Right cardiac atrium (tissue), 5 donors: ENCODE data around the gene SKA2. TPM values are rescaled to one million over a fixed set of nuclear protein-coding genes. Genes with fewer than 3 reads are reported as not detected.
"Not testable (repeated sequence)": the region's sequence is repeated elsewhere in the genome, so short reads cannot be mapped to it uniquely, and the experiment has no call there.

Experiments used
- ATAC-seq, 2 donors: fragments of 200-7000 bp; cut with Tn5 transposase; one replicate each; pipeline versions ENCODE4 v1.8.0 to v1.9.1; 2020; ENCODE audit warnings: moderate library complexity in 2 of 2, mild to moderate bottlenecking in 1 of 2
- DNase-seq, 3 donors: peaks; one replicate each; pipeline ENCODE4 v3.0.0-alpha.2; 2020
- H3K27ac ChIP-seq: one replicate; pipeline ENCODE4 v1.5.1; 2013; ENCODE audit warnings: mild to moderate bottlenecking, low read length, control low read depth, moderate library complexity
- H3K27me3 ChIP-seq: one replicate; pipeline ENCODE4 v1.6.1; 2013; ENCODE audit not compliant: control insufficient read depth, insufficient read depth
- H3K4me1 ChIP-seq: one replicate; pipeline ENCODE4 v1.6.1; 2013; ENCODE audit warnings: low read length; ENCODE audit not compliant: control insufficient read depth, insufficient read depth
- H3K4me3 ChIP-seq: one replicate; pipeline ENCODE4 v1.5.1; 2013; ENCODE audit warnings: low read length, control low read depth
- H3K9me3 ChIP-seq: one replicate; pipeline ENCODE4 v1.6.1; 2013; ENCODE audit warnings: low read length; ENCODE audit not compliant: control insufficient read depth
- WGBS: extraction: QIAGEN DNeasy Blood & Tissue Kit; methylation state at CpG from one replicate; pipeline ENCODE4 v1.1.7; 2013; 5-methylcytosine and 5-hydroxymethylcytosine counted together
- intact Hi-C, 4 donors: fragments of 100-400 bp; cut with DNase I; formaldehyde crosslinking; loops; one replicate each; pipeline versions ENCODE4 v1.11.0 to v1.14.0; 2022 to 2023
- long read RNA-seq, 4 donors: library from polyadenylated mRNA; unstranded; transcript quantifications; one replicate each; pipeline ENCODE4 v2.0.0, GENCODE V29; 2020 to 2021
- polyA plus RNA-seq: library from polyadenylated mRNA; stranded (reverse); fragments of 200-250 nt; gene quantifications from one replicate; pipeline ENCODE4 v1.2.3, GENCODE V29; 2013
- total RNA-seq, 4 donors: library from RNA; stranded (reverse); fragmentation: NEBNext Ultra II Directional; extraction: Animal tissue kit (Norgen Biotek cat#: 25700); gene quantifications; one replicate each; pipeline ENCODE4 v1.2.1, GENCODE V29; 2021
- donor health status: healthy with polysubstance abuse.
- donor health status: DM: no; HTN: yes; CAD: no.
- donor health status: DM: no; HTN: no; CAD: no.
- donor health status: DM: no; HTN: yes; CAD: no; lungs with severe emphysema.
- donor health status: DM: yes; HTN: yes; CAD: no.

Gene SKA2
- total RNA-seq (10 to 100 TPM; 29.9 to 44.5 (median 31.9) TPM), polyA plus RNA-seq (38.0 TPM)
- long read RNA-seq, donor 1, transcript SKA2-201 (4 exons, 2,798 nt) = major isoform, 12 of 29 reads
- long read RNA-seq, donor 1, partial matches to known transcripts = 0 of 29 reads
- long read RNA-seq, donor 1, other reads (novel, unspliced or antisense) = 4 of 29 reads
- long read RNA-seq, donor 2, partial matches to known transcripts = 0 of 4 reads
- long read RNA-seq, donor 2, other reads (novel, unspliced or antisense) = 1 of 4 reads
- long read RNA-seq, donor 3, transcript SKA2-201 (4 exons, 2,798 nt) = major isoform, 40 of 73 reads
- long read RNA-seq, donor 3, transcript SKA2-206 (3 exons, 595 nt) = minor isoform, 18 of 73 reads
- long read RNA-seq, donor 3, partial matches to known transcripts = 4 of 73 reads
- long read RNA-seq, donor 3, other reads (novel, unspliced or antisense) = 5 of 73 reads
- long read RNA-seq, donor 4, transcript SKA2-201 (4 exons, 2,798 nt) = major isoform, 7 of 13 reads
- long read RNA-seq, donor 4, partial matches to known transcripts = 1 of 13 reads
- long read RNA-seq, donor 4, other reads (novel, unspliced or antisense) = 0 of 13 reads

GRCh38 chr17:59154721-59155438 is at the start of gene SKA2:
Gene SKA2, minus strand, starts transcription at chr17:59155186. Its CDS starts 23 bp downstream, at chr17:59155163.
- Histone ChIP-seq H3K27me3 (no peaks in the 10 kb centered on the region), H3K27ac (peak within 1 kb of the TSS; percentile 93), H3K4me3 (peak within 1 kb of the TSS; percentile 97), H3K9me3 (no peaks in the 10 kb centered on the region), H3K4me1 (no peaks in the 10 kb centered on the region)
- peak; percentile 96 to 98 (median 97) for DNase-seq
- peak; percentile 98 to 99 for ATAC-seq
- WGBS = under 1% methylated on average over 39 of the region's 39 CpGs
- intact Hi-C loops = no loop called here

- 96% methylated on average over 1 of the region's 1 CpG for WGBS
Measured at GRCh38 chr17:59202320-59202719, 47.3 kb upstream of the SKA2 start.

GRCh38 chr17:59199398-59199797 is 44.4 kb upstream of the SKA2 start:
- H3K9me3 ChIP-seq = no peaks in the 10 kb centered on the region
- H3K4me3 ChIP-seq = no peak overlapping the region
- intact Hi-C loops = no loop called here
- H3K27me3 ChIP-seq = no peaks in the 10 kb centered on the region
- H3K27ac ChIP-seq = no peak overlapping the region
- DNase-seq (no peak), ATAC-seq (no peak)
- no peaks in the 10 kb centered on the region for H3K4me1 ChIP-seq
- WGBS = 94% methylated on average over 4 of the region's 4 CpGs

More at GRCh38 chr17:59202320-59202719, 47.3 kb upstream of the SKA2 start:
- ATAC-seq = no peak
- Histone ChIP-seq H3K4me1 (no peaks in the 10 kb centered on the region), H3K27me3 (no peaks in the 10 kb centered on the region), H3K4me3 (no peak overlapping the region), H3K27ac (no peak overlapping the region), H3K9me3 (no peaks in the 10 kb centered on the region)
- no peak for DNase-seq
- intact Hi-C loops = no loop called here

GRCh38 chr17:59193336-59193862 is 38.4 kb upstream of the SKA2 start:
- H3K27me3 ChIP-seq = no peaks in the 10 kb centered on the region
- WGBS = 93% methylated on average over 3 of the region's 3 CpGs
- no peak for ATAC-seq

GRCh38 chr17:59190806-59191205 is 35.8 kb upstream of the SKA2 start:
- H3K4me1 ChIP-seq = no peaks in the 10 kb centered on the region
- no peak overlapping the region for H3K27ac ChIP-seq
- H3K4me3 ChIP-seq = no peak overlapping the region
- intact Hi-C loops = no loop called here
- no peaks in the 10 kb centered on the region for H3K9me3 ChIP-seq
- 93% methylated on average over 2 of the region's 2 CpGs for WGBS
- ATAC-seq (no peak), DNase-seq (no peak)
- no peaks in the 10 kb centered on the region for H3K27me3 ChIP-seq

More at GRCh38 chr17:59193336-59193862, 38.4 kb upstream of the SKA2 start:
- intact Hi-C loops = no loop called here
- H3K4me3 ChIP-seq = no peak overlapping the region
- H3K27ac ChIP-seq = no peak overlapping the region
- no peak for DNase-seq
- H3K4me1 ChIP-seq = no peaks in the 10 kb centered on the region
- H3K9me3 ChIP-seq = no peaks in the 10 kb centered on the region

- H3K27ac ChIP-seq = no peak overlapping the region
- no peak overlapping the region for H3K4me3 ChIP-seq
- H3K9me3 ChIP-seq = no peaks in the 10 kb centered on the region
- H3K27me3 ChIP-seq = no peaks in the 10 kb centered on the region
- H3K4me1 ChIP-seq = no peaks in the 10 kb centered on the region
- 98% methylated on average over 3 of the region's 3 CpGs for WGBS
- intact Hi-C loops = no loop called here
- no peak for DNase-seq
- no peak for ATAC-seq
Measured at GRCh38 chr17:59186850-59187249, 31.9 kb upstream of the SKA2 start.

- no peaks in the 10 kb centered on the region for H3K9me3 ChIP-seq
Measured at GRCh38 chr17:59185997-59186396, 31.0 kb upstream of the SKA2 start.

GRCh38 chr17:59181481-59181880 is 26.5 kb upstream of the SKA2 start:
- Histone ChIP-seq H3K4me3 (no peak overlapping the region), H3K27ac (no peak overlapping the region), H3K4me1 (no peaks in the 10 kb centered on the region), H3K9me3 (no peaks in the 10 kb centered on the region), H3K27me3 (no peaks in the 10 kb centered on the region)
- intact Hi-C loops = no loop called here
- ATAC-seq (no peak), DNase-seq (no peak)
- 96% methylated on average over 9 of the region's 9 CpGs for WGBS

More at GRCh38 chr17:59185997-59186396, 31.0 kb upstream of the SKA2 start:
- no peaks in the 10 kb centered on the region for H3K27me3 ChIP-seq
- H3K4me3 ChIP-seq = no peak overlapping the region
- H3K27ac ChIP-seq = no peak overlapping the region
- no peaks in the 10 kb centered on the region for H3K4me1 ChIP-seq
- no peak for ATAC-seq
- DNase-seq = no peak
- intact Hi-C loops = no loop called here

GRCh38 chr17:59180626-59181025 is 25.6 kb upstream of the SKA2 start:
- Histone ChIP-seq H3K4me3 (no peak overlapping the region), H3K9me3 (no peaks in the 10 kb centered on the region), H3K4me1 (no peaks in the 10 kb centered on the region), H3K27me3 (no peaks in the 10 kb centered on the region), H3K27ac (no peak overlapping the region)
- ATAC-seq = no peak
- intact Hi-C loops = no loop called here
- DNase-seq = no peak
- WGBS = 98% methylated on average over 9 of the region's 9 CpGs

GRCh38 chr17:59179601-59180000 is 24.6 kb upstream of the SKA2 start:
- intact Hi-C loops, H3K27ac ChIP-seq, H3K4me1 ChIP-seq, DNase-seq, ATAC-seq, H3K9me3 ChIP-seq, H3K27me3 ChIP-seq, H3K4me3 ChIP-seq: not testable (repeated sequence)
- WGBS = 92% methylated on average over 11 of the region's 11 CpGs
